ENCODE data around the gene RBFA. TPM values are rescaled to one million over a fixed set of nuclear protein-coding genes. Genes with fewer than 3 reads are reported as not detected.
"Not testable (repeated sequence)": the region's sequence is repeated elsewhere in the genome, so short reads cannot be mapped to it uniquely, and the experiment has no call there.

The RBFA gene
- total RNA-seq, 1 donor from 2014 or later: 33.0 TPM

DNA sequence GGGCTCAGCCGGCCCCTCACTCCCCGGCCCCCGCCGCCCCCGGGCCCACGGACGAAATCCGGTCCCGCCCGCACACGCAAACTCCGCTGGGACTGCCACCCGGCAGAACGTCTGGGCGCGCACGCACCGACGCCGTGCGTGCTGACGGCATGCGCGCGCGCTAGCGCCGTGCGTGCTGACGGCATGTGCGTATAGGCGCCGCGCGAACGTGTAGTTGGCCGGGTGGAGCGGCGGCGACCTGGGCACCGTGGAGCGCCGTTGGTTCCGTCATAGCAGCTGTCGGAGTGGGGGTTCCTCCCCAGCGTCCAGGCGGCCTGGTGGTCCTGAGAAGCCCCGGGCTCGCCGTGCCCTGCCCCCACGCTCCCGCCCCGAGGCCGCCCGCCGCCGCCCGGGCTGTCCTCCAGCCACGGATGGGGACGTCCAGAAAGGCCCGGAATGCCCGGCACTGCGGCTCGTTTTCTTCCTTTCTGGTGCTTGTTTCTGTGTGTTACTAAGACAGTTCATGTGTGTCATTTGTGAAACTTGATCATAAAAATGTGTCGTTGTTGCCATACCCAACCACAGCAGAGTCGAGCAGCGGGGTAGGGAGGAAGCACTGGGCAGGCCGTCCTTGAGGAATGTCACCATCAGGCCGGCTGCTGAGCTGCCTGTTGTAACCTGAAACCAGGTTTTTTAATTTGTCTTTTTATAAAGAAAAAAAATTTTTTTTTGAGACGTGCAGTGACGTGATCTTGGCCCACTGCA, 45.6 kb upstream of the RBFA start, which contains the start of gene TXNL4A:
TXNL4A (minus strand) TSS at position 113 of the 744 bp plus-strand sequence. CDS start 171 bp downstream, outside the sequence.
- Histone ChIP-seq H3K27me3 (ENCODE audit: control insufficient read depth, insufficient read depth, low read length) (no peaks in the 10 kb centered on the region), H3K4me3 (ENCODE audit: low read depth, low read length) (peak within 1 kb of the TSS; percentile 82), H3K36me3 (ENCODE audit: control insufficient read depth, insufficient read depth, low read length) (no peaks in the 10 kb centered on the region)
- TF ChIP-seq CTCF (IDR thresholded peaks at IDR 0.05; ENCODE audit: insufficient read depth, low read length, poor library complexity, severe bottlenecking): no peak
- no peak for DNase-seq (ENCODE audit: low read depth)

GRCh38 chr18:79989195-79989497, 45.1 kb upstream of the RBFA start:
- no peak for TF ChIP-seq CTCF (IDR thresholded peaks at IDR 0.05; ENCODE audit: insufficient read depth, low read length, poor library complexity, severe bottlenecking)
- Histone ChIP-seq H3K36me3 (ENCODE audit: control insufficient read depth, insufficient read depth, low read length) (no peaks in the 10 kb centered on the region), H3K27me3 (ENCODE audit: control insufficient read depth, insufficient read depth, low read length) (no peaks in the 10 kb centered on the region), H3K4me3 (ENCODE audit: low read depth, low read length) (peak overlapping the region; percentile 82)
- no peak for DNase-seq (ENCODE audit: low read depth)

GRCh38 chr18:79991494-79991893, 42.7 kb upstream of the RBFA start:
- no peaks in the 10 kb centered on the region for H3K27me3 ChIP-seq (ENCODE audit: control insufficient read depth, insufficient read depth, low read length)
- no peak for DNase-seq (ENCODE audit: low read depth)
- TF ChIP-seq CTCF (IDR thresholded peaks at IDR 0.05; ENCODE audit: insufficient read depth, low read length, poor library complexity, severe bottlenecking): no peak

DNA sequence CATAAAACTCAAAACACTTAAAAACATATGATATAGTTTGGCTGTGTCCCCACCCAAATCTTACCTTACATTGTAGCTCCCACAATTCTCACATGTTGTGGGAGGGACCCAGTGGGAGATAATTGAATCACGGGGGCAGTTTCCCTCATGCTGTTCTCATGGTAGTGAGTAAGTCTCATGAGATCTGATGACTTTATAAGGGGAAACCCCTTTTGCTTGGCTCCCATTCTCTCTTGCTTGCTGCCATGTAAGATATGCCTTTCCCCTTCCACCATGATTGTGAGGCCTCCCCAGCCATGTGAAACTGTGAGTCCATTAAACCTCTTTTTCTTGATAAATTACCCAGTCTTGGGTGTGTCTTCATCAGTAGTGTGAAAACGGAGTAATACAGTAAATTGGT, 34.5 kb upstream of the RBFA start:
- not testable (repeated sequence) for H3K36me3 ChIP-seq (ENCODE audit: control insufficient read depth, insufficient read depth, low read length); H3K4me3 ChIP-seq (ENCODE audit: low read depth, low read length); DNase-seq (ENCODE audit: low read depth); H3K27me3 ChIP-seq (ENCODE audit: control insufficient read depth, insufficient read depth, low read length)

More at GRCh38 chr18:79991494-79991893, 42.7 kb upstream of the RBFA start:
- H3K36me3 ChIP-seq (ENCODE audit: control insufficient read depth, insufficient read depth, low read length): no peaks in the 10 kb centered on the region
- H3K4me3 ChIP-seq (ENCODE audit: low read depth, low read length): no peak overlapping the region

DNA sequence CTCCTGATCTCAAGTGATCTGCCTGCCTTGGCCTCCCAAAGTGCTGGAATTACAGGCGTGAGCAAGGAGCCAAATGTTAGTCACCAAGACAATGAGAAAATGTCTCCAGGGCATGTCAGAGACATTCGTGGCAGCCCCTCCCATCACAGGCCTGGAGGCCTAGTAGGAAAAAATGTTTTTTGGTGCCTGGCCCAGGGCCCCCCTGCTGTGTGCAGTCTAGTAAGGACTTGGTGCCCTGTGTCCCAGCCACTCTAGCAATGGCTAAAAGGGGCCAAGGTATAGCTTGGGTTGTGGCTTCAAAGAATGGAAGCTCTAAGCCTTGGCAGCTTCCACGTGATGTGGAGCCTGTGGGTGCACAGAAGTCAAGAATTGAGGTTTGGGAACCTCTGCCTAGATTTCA, 33.4 kb upstream of the RBFA start:
- TF ChIP-seq CTCF (IDR thresholded peaks at IDR 0.05; ENCODE audit: insufficient read depth, low read length, poor library complexity, severe bottlenecking): no peak
- Histone ChIP-seq H3K4me3 (ENCODE audit: low read depth, low read length) (no peak overlapping the region), H3K36me3 (ENCODE audit: control insufficient read depth, insufficient read depth, low read length) (no peaks in the 10 kb centered on the region), H3K27me3 (ENCODE audit: control insufficient read depth, insufficient read depth, low read length) (no peaks in the 10 kb centered on the region)
- DNase-seq (ENCODE audit: low read depth): no peak

DNA sequence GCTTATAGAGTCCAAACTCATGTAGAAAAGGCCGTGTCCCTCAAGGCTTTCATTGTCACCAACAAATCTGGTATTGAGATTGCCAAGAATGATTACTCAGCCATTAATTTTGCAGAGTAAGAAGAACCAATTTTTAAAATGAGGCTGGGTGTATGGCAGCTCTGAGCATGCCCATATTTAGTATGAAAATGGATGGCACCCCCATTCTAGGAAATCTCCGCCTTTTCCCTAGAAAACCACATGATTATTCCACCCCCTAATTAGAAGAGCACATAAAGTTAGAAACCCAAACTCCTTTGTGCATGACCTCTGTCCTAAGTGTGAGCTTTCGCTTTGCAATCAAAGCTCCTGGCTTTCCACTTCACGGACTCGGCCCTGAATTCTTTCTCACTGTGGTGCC, 31.8 kb upstream of the RBFA start:
- no peak for TF ChIP-seq CTCF (IDR thresholded peaks at IDR 0.05; ENCODE audit: insufficient read depth, low read length, poor library complexity, severe bottlenecking)
- Histone ChIP-seq H3K36me3 (ENCODE audit: control insufficient read depth, insufficient read depth, low read length) (no peaks in the 10 kb centered on the region), H3K27me3 (ENCODE audit: control insufficient read depth, insufficient read depth, low read length) (no peaks in the 10 kb centered on the region), H3K4me3 (ENCODE audit: low read depth, low read length) (no peak overlapping the region)
- no peak for DNase-seq (ENCODE audit: low read depth)
